ENCODE data around the gene CHL1. TPM values are rescaled to one million over a fixed set of nuclear protein-coding genes. Genes with fewer than 3 reads are reported as not detected.

The CHL1 gene
- total RNA-seq, 1 experiment from 2014 or later, result not detected

- TF ChIP-seq EZH2 (IDR thresholded peaks at IDR 0.05; ENCODE audit: borderline replicate concordance, low read depth, low read length, poor library complexity, severe bottlenecking), result no peak
- TF ChIP-seq, protein P1, sequence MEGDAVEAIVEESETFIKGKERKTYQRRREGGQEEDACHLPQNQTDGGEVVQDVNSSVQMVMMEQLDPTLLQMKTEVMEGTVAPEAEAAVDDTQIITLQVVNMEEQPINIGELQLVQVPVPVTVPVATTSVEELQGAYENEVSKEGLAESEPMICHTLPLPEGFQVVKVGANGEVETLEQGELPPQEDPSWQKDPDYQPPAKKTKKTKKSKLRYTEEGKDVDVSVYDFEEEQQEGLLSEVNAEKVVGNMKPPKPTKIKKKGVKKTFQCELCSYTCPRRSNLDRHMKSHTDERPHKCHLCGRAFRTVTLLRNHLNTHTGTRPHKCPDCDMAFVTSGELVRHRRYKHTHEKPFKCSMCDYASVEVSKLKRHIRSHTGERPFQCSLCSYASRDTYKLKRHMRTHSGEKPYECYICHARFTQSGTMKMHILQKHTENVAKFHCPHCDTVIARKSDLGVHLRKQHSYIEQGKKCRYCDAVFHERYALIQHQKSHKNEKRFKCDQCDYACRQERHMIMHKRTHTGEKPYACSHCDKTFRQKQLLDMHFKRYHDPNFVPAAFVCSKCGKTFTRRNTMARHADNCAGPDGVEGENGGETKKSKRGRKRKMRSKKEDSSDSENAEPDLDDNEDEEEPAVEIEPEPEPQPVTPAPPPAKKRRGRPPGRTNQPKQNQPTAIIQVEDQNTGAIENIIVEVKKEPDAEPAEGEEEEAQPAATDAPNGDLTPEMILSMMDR (conservative IDR thresholded peaks at IDR 0.05; ENCODE audit: low read depth, low read length), result no peak
- BruUV-seq (replicated peaks), result no TSS peak
- Histone ChIP-seq H3K36me3 (ENCODE audit: insufficient read depth, low read length, poor library complexity, severe bottlenecking) (no peaks in the 10 kb centered on the region), H3K27ac (ENCODE audit: low read depth, low read length, poor library complexity, severe bottlenecking) (no peak overlapping the region), H3K4me1 (ENCODE audit: insufficient read depth, low read length, poor library complexity, severe bottlenecking) (no peaks in the 10 kb centered on the region), H3K27me3 (replicated peaks; ENCODE audit: insufficient read depth, low read depth, low read length, poor library complexity) (no peaks in the 10 kb centered on the region), H3K9me3 (ENCODE audit: low read depth, low read length, poor library complexity, severe bottlenecking) (no peaks in the 10 kb centered on the region), H3K4me3 (ENCODE audit: low read depth, low read length, poor library complexity, severe bottlenecking) (no peak overlapping the region)
- DNase-seq (ENCODE audit: low spot score), result no peak
- ChIA-PET POLR2A (ENCODE audit: low non-redundant PET) (no interaction called here), CTCF (no interaction called here)
- intact Hi-C loops (cut with micrococcal nuclease; ENCODE audit: unreplicated experiment), result no loop called here
Observed at GRCh38 chr3:317012-317411, 120.4 kb downstream of the CHL1 start.

DNA sequence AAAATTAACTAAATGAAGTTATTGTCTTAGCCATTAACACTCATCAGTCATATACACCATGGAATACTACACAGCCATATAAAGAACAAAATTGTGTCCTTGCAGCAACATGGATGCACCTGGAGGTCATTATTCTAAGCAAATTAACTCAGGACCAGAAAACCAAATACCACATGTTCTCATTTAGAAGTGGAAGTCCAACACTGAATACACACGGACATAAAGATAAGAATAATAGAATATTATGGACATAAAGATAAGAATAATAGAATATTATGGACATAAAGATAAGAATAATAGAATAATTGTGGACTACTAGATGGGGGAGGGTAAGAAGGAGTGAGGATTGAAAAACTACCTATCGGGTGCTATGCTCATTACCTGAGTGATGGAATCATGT is 122.3 kb downstream of the CHL1 start:
- no TSS peak for BruUV-seq (replicated peaks)
- H3K9me3 ChIP-seq (ENCODE audit: low read depth, low read length, poor library complexity, severe bottlenecking), result no peaks in the 10 kb centered on the region
- intact Hi-C loops (cut with micrococcal nuclease; ENCODE audit: unreplicated experiment), result no loop called here
- H3K36me3 ChIP-seq (ENCODE audit: insufficient read depth, low read length, poor library complexity, severe bottlenecking), result no peaks in the 10 kb centered on the region
- TF ChIP-seq, protein P1 (conservative IDR thresholded peaks at IDR 0.05; ENCODE audit: low read depth, low read length), result no peak
- no peak for TF ChIP-seq EZH2 (IDR thresholded peaks at IDR 0.05; ENCODE audit: borderline replicate concordance, low read depth, low read length, poor library complexity, severe bottlenecking)
- no peak overlapping the region for H3K27ac ChIP-seq (ENCODE audit: low read depth, low read length, poor library complexity, severe bottlenecking)
- DNase-seq (ENCODE audit: low spot score), result no peak
- H3K4me1 ChIP-seq (ENCODE audit: insufficient read depth, low read length, poor library complexity, severe bottlenecking), result no peaks in the 10 kb centered on the region
- H3K4me3 ChIP-seq (ENCODE audit: low read depth, low read length, poor library complexity, severe bottlenecking), result no peak overlapping the region
- no peaks in the 10 kb centered on the region for H3K27me3 ChIP-seq (replicated peaks; ENCODE audit: insufficient read depth, low read depth, low read length, poor library complexity)
- ChIA-PET CTCF (no interaction called here), POLR2A (ENCODE audit: low non-redundant PET) (no interaction called here)

GRCh38 chr3:324423-324822 is 127.9 kb downstream of the CHL1 start:
- H3K27me3 ChIP-seq (replicated peaks; ENCODE audit: insufficient read depth, low read depth, low read length, poor library complexity), result no peaks in the 10 kb centered on the region
- ChIA-PET CTCF (no interaction called here), POLR2A (ENCODE audit: low non-redundant PET) (no interaction called here)
- no TSS peak for BruUV-seq (replicated peaks)
- no peak for DNase-seq (ENCODE audit: low spot score)
- TF ChIP-seq, protein P1 (conservative IDR thresholded peaks at IDR 0.05; ENCODE audit: low read depth, low read length), result no peak
- no peak for TF ChIP-seq EZH2 (IDR thresholded peaks at IDR 0.05; ENCODE audit: borderline replicate concordance, low read depth, low read length, poor library complexity, severe bottlenecking)
- no peaks in the 10 kb centered on the region for H3K9me3 ChIP-seq (ENCODE audit: low read depth, low read length, poor library complexity, severe bottlenecking)
- no peaks in the 10 kb centered on the region for H3K36me3 ChIP-seq (ENCODE audit: insufficient read depth, low read length, poor library complexity, severe bottlenecking)
- H3K4me1 ChIP-seq (ENCODE audit: insufficient read depth, low read length, poor library complexity, severe bottlenecking), result no peaks in the 10 kb centered on the region
- H3K27ac ChIP-seq (ENCODE audit: low read depth, low read length, poor library complexity, severe bottlenecking), result no peak overlapping the region
- no peak overlapping the region for H3K4me3 ChIP-seq (ENCODE audit: low read depth, low read length, poor library complexity, severe bottlenecking)
- intact Hi-C loops (cut with micrococcal nuclease; ENCODE audit: unreplicated experiment), result no loop called here
